Esophagus squamous epithelium (tissue), 5 donors: ENCODE measurements around the gene SLC35D2. TPM values are rescaled to one million over a fixed set of nuclear protein-coding genes. Genes with fewer than 3 reads are reported as not detected.
"Not testable (repeated sequence)": the region's sequence is repeated elsewhere in the genome, so short reads cannot be mapped to it uniquely, and the experiment has no call there.

ENCODE experiments used
- DNase-seq: peaks from one replicate; lab custom pipeline; 2025; lab: John Stamatoyannopoulos, UW
- H3K27ac ChIP-seq, 4 donors: fragments of 200-600 bp; sonication (generic); one replicate each; pipeline ENCODE4 v1.5.1; 2016 to 2019; ENCODE audit warnings: mild to moderate bottlenecking in 1 of 4
- H3K27me3 ChIP-seq, 4 donors: fragments of 200-600 bp; sonication (generic); 1 replicate in 3 of 4; 2 replicates in 1 of 4; pipeline versions ENCODE4 v1.5.1 to v1.6.0; 2017 to 2021; ENCODE audit warnings: antibody characterized with exemption in 1 of 4
- H3K36me3 ChIP-seq, 3 donors: fragments of 200-600 bp; sonication (generic); one replicate each; pipeline ENCODE4 v1.5.1; 2016 to 2019
- H3K4me1 ChIP-seq, 3 donors: fragments of 200-600 bp; sonication (generic); one replicate each; pipeline ENCODE4 v1.5.1; 2017 to 2019
- H3K4me3 ChIP-seq, 4 donors: fragments of 200-600 bp; sonication (generic); 1 replicate in 3 of 4; 2 replicates in 1 of 4; pipeline ENCODE4 v1.5.1; 2016 to 2019; ENCODE audit warnings: mild to moderate bottlenecking in 2 of 4, moderate library complexity in 1 of 4
- H3K9me3 ChIP-seq, 3 donors: fragments of 200-600 bp; sonication (generic); one replicate each; pipeline ENCODE4 v1.5.1; 2016 to 2019
- CTCF ChIP-seq, 6 experiments: fragments of 450-650 bp in 4 of 6; fragments of 200-600 bp in 2 of 6; sonication (generic) in 2 of 6; IDR thresholded peaks; one replicate each; pipeline ENCODE4 v1.5.1; 2016 to 2019; ENCODE audit warnings: antibody characterized with exemption in 6 of 6, mild to moderate bottlenecking in 4 of 6, moderate library complexity in 4 of 6
- POLR2A ChIP-seq, 4 donors: fragments of 450-650 bp; IDR thresholded peaks; one replicate each; pipeline ENCODE4 v1.6.1; 2017; ENCODE audit warnings: antibody characterized with exemption in 4 of 4, mild to moderate bottlenecking in 4 of 4, moderate library complexity in 3 of 4
- WGBS, 2 donors: methylation state at CpG; one replicate each; pipeline ENCODE4 v1.1.5; 2018; 5-methylcytosine and 5-hydroxymethylcytosine counted together
- intact Hi-C: fragments of 100-400 bp; cut with DNase I; formaldehyde crosslinking; loops from one replicate; pipeline ENCODE4 v1.15.0; 2022
- total RNA-seq, 4 donors: library from RNA; depleted of rRNA; stranded (reverse); fragments of >200 nt; gene quantifications; one replicate each; pipeline ENCODE4 v1.1.0, GENCODE V29; 2016
- donor health status: DM: yes; HTN: yes; CAD: no.

The SLC35D2 gene
- total RNA-seq, 4 donors from 2014 or later = 10.3 to 28.5 (median 16.4) TPM

- no peak for TF ChIP-seq POLR2A (IDR thresholded peaks at IDR 0.05)
- TF ChIP-seq CTCF (IDR thresholded peaks at IDR 0.05) = no peak
- no peak for DNase-seq
- no peaks in the 10 kb centered on the region for H3K27me3 ChIP-seq
- no peaks in the 10 kb centered on the region for H3K9me3 ChIP-seq
- WGBS, 2 donors = 86 to 90% methylated on average over 4 of the region's 4 CpGs
- H3K27ac ChIP-seq = no peak overlapping the region
- intact Hi-C loops = no loop called here
- no peak overlapping the region for H3K4me3 ChIP-seq
- peaks cover 0 to 2% (median 0%) of the 10 kb centered on the region in 3 donors for H3K36me3 ChIP-seq
- H3K4me1 ChIP-seq = peaks cover 11 to 37% (median 14%) of the 10 kb centered on the region in 3 donors
Measured at GRCh38 chr9:96381696-96382095, 1.8 kb downstream of the SLC35D2 start.

GRCh38 chr9:96381125-96381524 is 2.4 kb downstream of the SLC35D2 start:
- H3K4me1 ChIP-seq = peaks cover 11 to 37% (median 14%) of the 10 kb centered on the region in 3 donors
- no peak overlapping the region for H3K4me3 ChIP-seq
- H3K27me3 ChIP-seq = no peaks in the 10 kb centered on the region
- no peaks in the 10 kb centered on the region for H3K9me3 ChIP-seq
- no peak overlapping the region for H3K27ac ChIP-seq
- H3K36me3 ChIP-seq = peaks cover 0 to 4% (median 0%) of the 10 kb centered on the region in 3 donors
- intact Hi-C loops = no loop called here
- 93 to 95% methylated on average over 4 of the region's 4 CpGs for WGBS, 2 donors
- no peak for TF ChIP-seq POLR2A (IDR thresholded peaks at IDR 0.05)
- no peak for TF ChIP-seq CTCF (IDR thresholded peaks at IDR 0.05)
- no peak for DNase-seq

GRCh38 chr9:96379461-96379860 is 4.0 kb downstream of the SLC35D2 start:
- H3K9me3 ChIP-seq = no peaks in the 10 kb centered on the region
- peaks cover 11 to 37% (median 14%) of the 10 kb centered on the region in 3 donors for H3K4me1 ChIP-seq
- no peak overlapping the region for H3K27ac ChIP-seq
- intact Hi-C loops = no loop called here
- no peak for DNase-seq
- no peak overlapping the region for H3K4me3 ChIP-seq
- TF ChIP-seq POLR2A (IDR thresholded peaks at IDR 0.05) (no peak), CTCF (IDR thresholded peaks at IDR 0.05) (no peak)
- 86% methylated on average over 2 of the region's 2 CpGs for WGBS, 2 donors
- H3K36me3 ChIP-seq = peaks cover 0 to 11% (median 0%) of the 10 kb centered on the region in 3 donors
- H3K27me3 ChIP-seq = no peaks in the 10 kb centered on the region

- H3K4me1 ChIP-seq = peaks cover 5 to 31% (median 14%) of the 10 kb centered on the region in 3 donors
- TF ChIP-seq CTCF (IDR thresholded peaks at IDR 0.05) = no peak
- no peak for TF ChIP-seq POLR2A (IDR thresholded peaks at IDR 0.05)
- intact Hi-C loops = no loop called here
- no peaks in the 10 kb centered on the region for H3K9me3 ChIP-seq
- no peak overlapping the region for H3K4me3 ChIP-seq
- H3K27me3 ChIP-seq = no peaks in the 10 kb centered on the region
- peaks cover 0 to 11% (median 0%) of the 10 kb centered on the region in 3 donors for H3K36me3 ChIP-seq
- WGBS, 2 donors = 82 to 86% methylated on average over 2 of the region's 3 CpGs
- DNase-seq = no peak
- no peak overlapping the region for H3K27ac ChIP-seq
Measured at GRCh38 chr9:96378187-96378586, 5.3 kb downstream of the SLC35D2 start.

GRCh38 chr9:96376891-96377874 is 6.3 kb downstream of the SLC35D2 start:
- no peak overlapping the region for H3K27ac ChIP-seq
- WGBS, 2 donors = 76 to 83% methylated on average over 11 of the region's 13 CpGs

GRCh38 chr9:96375507-96375906 is 8.0 kb downstream of the SLC35D2 start:
- DNase-seq, H3K27ac ChIP-seq, H3K4me3 ChIP-seq, intact Hi-C loops, H3K27me3 ChIP-seq, H3K9me3 ChIP-seq, H3K4me1 ChIP-seq: not testable (repeated sequence)
- 86 to 92% methylated on average over 6 of the region's 6 CpGs for WGBS, 2 donors
- H3K36me3 ChIP-seq = peaks cover 0 to 11% (median 0%) of the 10 kb centered on the region in 3 donors

More at GRCh38 chr9:96376891-96377874, 6.3 kb downstream of the SLC35D2 start:
- TF ChIP-seq POLR2A (IDR thresholded peaks at IDR 0.05) (no peak), CTCF (IDR thresholded peaks at IDR 0.05) (no peak)
- no peak for DNase-seq
- Histone ChIP-seq H3K4me1 (peaks cover 5 to 22% (median 8%) of the 10 kb centered on the region in 3 donors), H3K9me3 (no peaks in the 10 kb centered on the region), H3K27me3 (no peaks in the 10 kb centered on the region), H3K36me3 (peaks cover 0 to 11% (median 0%) of the 10 kb centered on the region in 3 donors), H3K4me3 (no peak overlapping the region)
- intact Hi-C loops = no loop called here
